RWPE2 (cell line): ENCODE results near the gene GALNT18.

Experiments
- ATAC-seq: fragments of 200-7000 bp; cut with Tn5 transposase; 3 replicates; pipeline ENCODE4 v1.9.1; 2021; ENCODE audit warnings: low read depth
- DNase-seq: peaks from one replicate; pipeline ENCODE4 v3.0.0-alpha.2; 2020; ENCODE audit warnings: low spot score
- H3K27ac ChIP-seq: fragments of 450-650 bp; 2 replicates; pipeline ENCODE4 v1.5.1; 2017; ENCODE audit warnings: mild to moderate bottlenecking; ENCODE audit not compliant: poor library complexity, severe bottlenecking
- H3K27me3 ChIP-seq: fragments of 250-450 bp; sonication (Bioruptor Pico); 2 replicates; pipeline ENCODE4 v1.5.1; 2021; ENCODE audit warnings: mild to moderate bottlenecking, moderate library complexity; ENCODE audit not compliant: insufficient read depth, poor library complexity, severe bottlenecking
- H3K36me3 ChIP-seq: fragments of 250-450 bp; sonication (Bioruptor Pico); 2 replicates; pipeline ENCODE4 v1.5.1; 2020; ENCODE audit warnings: low read depth, mild to moderate bottlenecking, moderate library complexity
- H3K4me1 ChIP-seq: fragments of 250-450 bp; sonication (Bioruptor Pico); 2 replicates; pipeline ENCODE4 v1.5.1; 2021; ENCODE audit warnings: mild to moderate bottlenecking, moderate library complexity; ENCODE audit not compliant: insufficient read depth, poor library complexity, severe bottlenecking
- H3K4me3 ChIP-seq: fragments of 250-450 bp; sonication (Bioruptor Pico); 2 replicates; pipeline ENCODE4 v1.5.1; 2021; ENCODE audit warnings: mild to moderate bottlenecking, moderate library complexity; ENCODE audit not compliant: severe bottlenecking
- H3K9me3 ChIP-seq: fragments of 250-450 bp; sonication (Bioruptor Pico); 2 replicates; pipeline ENCODE4 v1.5.1; 2021; ENCODE audit warnings: mild to moderate bottlenecking, moderate library complexity; ENCODE audit not compliant: severe bottlenecking
- TF ChIP-seq, protein P1 (sequence below): fragments of 450-650 bp; IDR thresholded peaks from one replicate; pipeline ENCODE4 v1.5.1; 2017; ENCODE audit warnings: mild to moderate bottlenecking, moderate library complexity; ENCODE audit not compliant: poor library complexity, severe bottlenecking

The GALNT18 gene

DNA sequence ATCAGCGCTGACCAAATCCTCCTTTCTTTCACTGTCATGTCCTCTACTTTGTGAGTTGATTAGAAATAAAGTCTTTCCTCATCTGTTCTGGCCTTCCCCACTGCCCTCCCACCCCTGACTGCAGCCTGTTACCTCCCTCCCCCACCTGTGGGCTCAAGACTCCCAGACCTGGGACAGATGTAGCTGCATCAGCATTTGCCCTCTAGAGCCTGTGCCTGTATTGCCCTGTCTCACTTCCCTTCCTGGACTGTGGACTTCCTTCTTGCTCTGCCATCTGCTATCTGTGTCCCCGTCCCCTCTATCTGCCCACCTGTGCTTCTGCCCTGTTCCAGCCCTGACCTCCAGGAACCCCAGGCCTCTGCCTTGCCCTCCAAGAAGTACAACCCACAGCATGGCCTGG, 122.5 kb downstream of the GALNT18 start:
- Histone ChIP-seq H3K27me3 (no peaks in the 10 kb centered on the region), H3K9me3 (no peaks in the 10 kb centered on the region), H3K36me3 (no peaks in the 10 kb centered on the region), H3K4me1 (no peaks in the 10 kb centered on the region), H3K27ac (no peak overlapping the region), H3K4me3 (no peak overlapping the region)
- DNase-seq (no peak), ATAC-seq (no peak)
- TF ChIP-seq, protein P1, sequence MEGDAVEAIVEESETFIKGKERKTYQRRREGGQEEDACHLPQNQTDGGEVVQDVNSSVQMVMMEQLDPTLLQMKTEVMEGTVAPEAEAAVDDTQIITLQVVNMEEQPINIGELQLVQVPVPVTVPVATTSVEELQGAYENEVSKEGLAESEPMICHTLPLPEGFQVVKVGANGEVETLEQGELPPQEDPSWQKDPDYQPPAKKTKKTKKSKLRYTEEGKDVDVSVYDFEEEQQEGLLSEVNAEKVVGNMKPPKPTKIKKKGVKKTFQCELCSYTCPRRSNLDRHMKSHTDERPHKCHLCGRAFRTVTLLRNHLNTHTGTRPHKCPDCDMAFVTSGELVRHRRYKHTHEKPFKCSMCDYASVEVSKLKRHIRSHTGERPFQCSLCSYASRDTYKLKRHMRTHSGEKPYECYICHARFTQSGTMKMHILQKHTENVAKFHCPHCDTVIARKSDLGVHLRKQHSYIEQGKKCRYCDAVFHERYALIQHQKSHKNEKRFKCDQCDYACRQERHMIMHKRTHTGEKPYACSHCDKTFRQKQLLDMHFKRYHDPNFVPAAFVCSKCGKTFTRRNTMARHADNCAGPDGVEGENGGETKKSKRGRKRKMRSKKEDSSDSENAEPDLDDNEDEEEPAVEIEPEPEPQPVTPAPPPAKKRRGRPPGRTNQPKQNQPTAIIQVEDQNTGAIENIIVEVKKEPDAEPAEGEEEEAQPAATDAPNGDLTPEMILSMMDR, result no peak

DNA sequence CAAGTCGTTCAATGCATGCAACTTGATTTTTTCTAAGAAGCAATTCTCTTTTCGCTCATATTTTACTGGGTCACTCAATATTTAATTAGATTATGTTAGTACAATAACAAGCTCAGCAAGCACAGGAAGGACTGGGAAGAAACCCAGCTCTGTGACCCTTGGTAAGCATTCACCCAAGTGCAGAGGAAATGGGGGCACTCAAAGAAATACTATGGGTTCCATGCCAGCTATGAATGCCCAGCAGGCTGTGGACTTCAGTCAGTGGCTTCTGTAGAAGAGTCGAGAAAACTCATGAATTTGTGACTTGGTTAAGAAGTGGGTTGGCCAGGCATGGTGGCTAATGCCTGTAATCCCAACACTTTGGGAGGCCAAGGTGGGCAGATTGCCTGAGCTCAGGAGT, 123.6 kb downstream of the GALNT18 start:
- TF ChIP-seq, protein P1, result no peak
- no peak for DNase-seq
- Histone ChIP-seq H3K27ac (no peak overlapping the region), H3K27me3 (no peaks in the 10 kb centered on the region), H3K4me3 (no peak overlapping the region), H3K9me3 (no peaks in the 10 kb centered on the region), H3K36me3 (no peaks in the 10 kb centered on the region), H3K4me1 (no peaks in the 10 kb centered on the region)
- no peak for ATAC-seq

- H3K36me3 ChIP-seq, result no peaks in the 10 kb centered on the region
- H3K27ac ChIP-seq, result no peak overlapping the region
- H3K4me3 ChIP-seq, result no peak overlapping the region
- no peaks in the 10 kb centered on the region for H3K27me3 ChIP-seq
- ATAC-seq (no peak), DNase-seq (no peak)
- TF ChIP-seq, protein P1, result no peak
- H3K9me3 ChIP-seq, result no peaks in the 10 kb centered on the region
- no peaks in the 10 kb centered on the region for H3K4me1 ChIP-seq
Observed at GRCh38 chr11:11496879-11497278, 124.9 kb downstream of the GALNT18 start.

GRCh38 chr11:11494348-11494747, 127.5 kb downstream of the GALNT18 start:
- H3K4me3 ChIP-seq, result no peak overlapping the region
- DNase-seq, result no peak
- no peaks in the 10 kb centered on the region for H3K27me3 ChIP-seq
- H3K4me1 ChIP-seq, result no peaks in the 10 kb centered on the region
- H3K36me3 ChIP-seq, result no peaks in the 10 kb centered on the region
- ATAC-seq, result no peak
- TF ChIP-seq, protein P1, result no peak
- no peak overlapping the region for H3K27ac ChIP-seq
- H3K9me3 ChIP-seq, result no peaks in the 10 kb centered on the region

DNA sequence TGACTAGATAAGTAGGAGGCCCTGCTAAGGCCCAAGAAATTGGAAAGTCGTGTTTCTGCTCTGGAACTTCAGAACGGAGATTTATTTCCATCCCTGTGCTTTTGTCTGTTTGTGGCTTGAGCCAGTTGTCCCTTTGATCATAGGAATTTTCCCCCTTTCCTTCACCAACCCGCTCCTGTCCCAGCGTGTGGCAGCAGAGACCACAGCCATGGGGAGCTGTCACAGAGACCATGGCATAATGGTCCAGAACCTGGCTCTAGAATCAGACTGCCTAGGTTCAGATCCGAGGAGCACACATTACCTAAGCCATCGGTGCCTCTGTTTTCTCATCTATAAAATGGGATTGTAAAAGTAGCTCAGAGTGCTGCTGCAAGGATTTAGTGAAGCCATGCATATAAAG, 128.1 kb downstream of the GALNT18 start:
- no peaks in the 10 kb centered on the region for H3K27me3 ChIP-seq
- H3K4me3 ChIP-seq, result no peak overlapping the region
- ATAC-seq (no peak), DNase-seq (no peak)
- H3K27ac ChIP-seq, result no peak overlapping the region
- no peaks in the 10 kb centered on the region for H3K4me1 ChIP-seq
- no peaks in the 10 kb centered on the region for H3K9me3 ChIP-seq
- TF ChIP-seq, protein P1, result no peak
- H3K36me3 ChIP-seq, result no peaks in the 10 kb centered on the region
